ENCODE data around the gene METTL25B.

The METTL25B gene

DNA sequence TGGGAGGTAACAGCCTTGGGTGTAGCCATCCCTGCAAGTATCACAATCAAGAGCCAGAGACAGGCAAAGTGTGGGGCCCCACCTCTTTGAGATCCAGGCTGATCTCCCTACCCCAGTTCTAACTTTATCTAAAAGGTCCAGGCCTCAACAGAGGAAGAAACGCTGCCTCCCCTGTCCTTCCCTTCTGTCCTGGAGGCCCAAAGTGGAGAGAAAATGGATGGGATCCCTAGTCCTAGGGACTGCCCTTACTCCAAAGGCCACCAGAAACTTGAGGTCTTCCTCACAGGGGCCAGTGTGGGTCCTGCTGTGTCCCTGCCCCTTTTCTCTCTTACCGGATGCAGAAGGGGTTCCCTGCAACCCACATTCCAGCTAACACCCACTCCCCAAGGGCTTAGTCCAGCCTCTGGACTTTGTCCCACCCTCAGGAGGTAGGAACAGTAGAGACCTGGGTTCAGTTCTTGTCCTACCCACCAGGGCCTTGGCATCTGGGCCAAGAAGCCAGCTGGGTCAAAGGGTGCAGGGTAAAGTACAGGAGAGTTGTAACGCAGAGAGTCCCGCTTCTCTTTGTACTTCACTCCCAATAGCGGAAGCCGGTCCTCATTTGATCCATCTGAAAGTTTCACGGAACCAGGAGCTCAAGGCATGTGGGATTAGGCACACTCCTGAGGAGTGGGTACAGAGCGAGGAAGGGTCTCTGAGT, 21.3 kb downstream of the METTL25B start:
- H3K4me3 ChIP-seq (ENCODE audit: insufficient read depth, low read depth, low read length), result peak overlapping the region; percentile 72
- no peaks in the 10 kb centered on the region for H3K27me3 ChIP-seq (ENCODE audit: control insufficient read depth, insufficient read depth, low read length, poor library complexity, severe bottlenecking)
- H3K27ac ChIP-seq (ENCODE audit: insufficient read depth, low read depth, low read length, poor library complexity, severe bottlenecking), result peak overlapping the region; percentile 9
- no peaks in the 10 kb centered on the region for H3K36me3 ChIP-seq (ENCODE audit: control insufficient read depth, insufficient read depth, low read length)
- no peaks in the 10 kb centered on the region for H3K9me3 ChIP-seq (ENCODE audit: control insufficient read depth, low read length)
- H3K4me1 ChIP-seq (ENCODE audit: control insufficient read depth, insufficient read depth, low read length), result peaks cover 47% of the 10 kb centered on the region
- WGBS, 2 experiments, result 72 to 78% methylated on average over 8 of the region's 8 CpGs

- WGBS, 2 experiments, result 12 to 15% methylated on average over 5 of the region's 5 CpGs
- Histone ChIP-seq H3K4me3 (ENCODE audit: insufficient read depth, low read depth, low read length) (peak overlapping the region; percentile 72), H3K27ac (ENCODE audit: insufficient read depth, low read depth, low read length, poor library complexity, severe bottlenecking) (no peak overlapping the region), H3K4me1 (ENCODE audit: control insufficient read depth, insufficient read depth, low read length) (peaks cover 44% of the 10 kb centered on the region), H3K27me3 (ENCODE audit: control insufficient read depth, insufficient read depth, low read length, poor library complexity, severe bottlenecking) (no peaks in the 10 kb centered on the region), H3K9me3 (ENCODE audit: control insufficient read depth, low read length) (no peaks in the 10 kb centered on the region), H3K36me3 (ENCODE audit: control insufficient read depth, insufficient read depth, low read length) (no peaks in the 10 kb centered on the region)
Observed at GRCh38 chr1:156750191-156750672, 22.0 kb downstream of the METTL25B start.

GRCh38 chr1:156750711-156751450, 22.6 kb downstream of the METTL25B start:
- Histone ChIP-seq H3K4me3 (ENCODE audit: insufficient read depth, low read depth, low read length) (peak overlapping the region; percentile 72), H3K27me3 (ENCODE audit: control insufficient read depth, insufficient read depth, low read length, poor library complexity, severe bottlenecking) (no peaks in the 10 kb centered on the region), H3K36me3 (ENCODE audit: control insufficient read depth, insufficient read depth, low read length) (no peaks in the 10 kb centered on the region), H3K27ac (ENCODE audit: insufficient read depth, low read depth, low read length, poor library complexity, severe bottlenecking) (peak overlapping the region; percentile 2), H3K4me1 (ENCODE audit: control insufficient read depth, insufficient read depth, low read length) (peaks cover 38% of the 10 kb centered on the region), H3K9me3 (ENCODE audit: control insufficient read depth, low read length) (no peaks in the 10 kb centered on the region)
- 0 to 1% methylated on average over 64 of the region's 64 CpGs for WGBS, 2 experiments

- H3K4me1 ChIP-seq (ENCODE audit: control insufficient read depth, insufficient read depth, low read length), result peaks cover 33% of the 10 kb centered on the region
- peak within 1 kb of the TSS; percentile 72 for H3K4me3 ChIP-seq (ENCODE audit: insufficient read depth, low read depth, low read length)
- WGBS, 2 experiments, result 0% methylated on average over 47 to 48 of the region's 48 CpGs
- no peaks in the 10 kb centered on the region for H3K9me3 ChIP-seq (ENCODE audit: control insufficient read depth, low read length)
- H3K27me3 ChIP-seq (ENCODE audit: control insufficient read depth, insufficient read depth, low read length, poor library complexity, severe bottlenecking), result no peaks in the 10 kb centered on the region
- peak within 1 kb of the TSS; percentile 79 for H3K27ac ChIP-seq (ENCODE audit: insufficient read depth, low read depth, low read length, poor library complexity, severe bottlenecking)
- no peaks in the 10 kb centered on the region for H3K36me3 ChIP-seq (ENCODE audit: control insufficient read depth, insufficient read depth, low read length)
Observed at GRCh38 chr1:156751451-156751756, 23.1 kb downstream of the METTL25B start, which contains the start of gene HDGF. HDGF (minus strand) TSS chr1:156751675; CDS start chr1:156751429, 246 bp downstream.

DNA sequence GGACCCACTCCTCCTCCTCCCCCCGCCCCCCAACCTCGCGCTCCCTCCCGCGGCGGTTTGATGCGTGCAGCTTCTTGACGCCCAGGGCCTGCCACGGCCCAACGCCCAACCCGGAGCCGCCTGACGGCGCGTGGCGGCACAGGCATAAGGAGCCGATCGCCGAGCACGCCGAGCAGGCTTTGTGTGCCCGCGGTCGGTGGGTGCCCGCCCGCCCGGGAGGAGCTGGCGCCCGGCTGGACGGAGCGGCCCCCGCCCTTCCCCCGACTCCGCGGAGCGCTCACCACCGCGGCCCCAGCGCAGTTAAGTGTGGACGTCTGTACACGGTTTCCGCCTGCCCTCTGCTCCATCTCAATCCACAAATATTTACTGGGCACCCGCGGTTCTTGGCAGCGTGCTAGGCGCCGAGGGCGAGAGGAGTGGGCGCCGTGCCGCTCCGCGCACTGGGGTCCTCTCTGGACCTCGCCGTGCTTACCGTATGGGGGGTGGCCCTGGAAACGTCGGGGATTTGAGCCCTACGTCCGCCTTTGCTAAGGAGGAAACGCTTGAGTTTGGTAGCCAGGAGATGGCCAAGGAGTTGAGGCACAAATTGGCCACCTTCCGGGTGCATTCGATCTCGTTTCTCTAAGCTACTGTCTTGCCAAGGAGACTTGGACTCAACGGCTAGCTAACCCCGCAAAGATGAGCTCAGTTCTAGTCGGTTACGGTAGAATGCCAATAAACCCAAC, 23.6 kb downstream of the METTL25B start:
- H3K27ac ChIP-seq (ENCODE audit: insufficient read depth, low read depth, low read length, poor library complexity, severe bottlenecking), result peak overlapping the region; percentile 79
- H3K27me3 ChIP-seq (ENCODE audit: control insufficient read depth, insufficient read depth, low read length, poor library complexity, severe bottlenecking), result no peaks in the 10 kb centered on the region
- peak overlapping the region; percentile 72 for H3K4me3 ChIP-seq (ENCODE audit: insufficient read depth, low read depth, low read length)
- no peaks in the 10 kb centered on the region for H3K9me3 ChIP-seq (ENCODE audit: control insufficient read depth, low read length)
- no peaks in the 10 kb centered on the region for H3K36me3 ChIP-seq (ENCODE audit: control insufficient read depth, insufficient read depth, low read length)
- WGBS, 2 experiments, result 0% methylated on average over 68 of the region's 68 CpGs
- peaks cover 33% of the 10 kb centered on the region for H3K4me1 ChIP-seq (ENCODE audit: control insufficient read depth, insufficient read depth, low read length)

DNA sequence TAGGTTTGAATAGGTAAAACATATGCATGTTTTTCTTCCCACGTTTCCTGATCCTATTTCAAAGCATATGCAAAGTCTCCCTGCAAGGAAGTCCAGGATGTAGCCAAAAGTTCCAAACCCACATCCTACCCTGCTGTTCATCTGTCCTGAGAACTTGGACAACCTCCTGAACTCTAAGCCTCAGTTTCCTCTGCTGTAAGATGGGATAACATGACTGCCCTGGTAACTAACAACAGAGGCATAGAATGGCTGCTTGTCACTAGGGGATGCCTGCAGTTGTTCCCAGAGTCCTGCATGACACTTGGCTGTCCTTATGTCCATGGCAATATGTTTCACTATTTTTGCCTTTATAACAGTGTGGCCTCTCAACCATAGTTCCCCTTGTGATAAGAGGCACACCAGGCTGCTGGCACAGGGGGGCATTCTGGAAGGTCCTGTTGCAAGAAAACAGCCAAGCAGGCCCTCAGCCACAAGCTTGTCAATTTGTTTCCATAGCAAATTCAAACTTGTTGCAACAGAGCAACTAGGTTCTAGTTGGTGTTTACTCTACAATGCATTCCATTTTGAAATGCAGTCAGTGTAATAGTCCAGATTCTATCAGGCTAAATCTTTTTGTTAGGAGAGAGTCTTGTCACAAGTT, 24.7 kb downstream of the METTL25B start:
- Histone ChIP-seq H3K9me3 (ENCODE audit: control insufficient read depth, low read length) (no peaks in the 10 kb centered on the region), H3K4me3 (ENCODE audit: insufficient read depth, low read depth, low read length) (peak overlapping the region; percentile 72), H3K36me3 (ENCODE audit: control insufficient read depth, insufficient read depth, low read length) (no peaks in the 10 kb centered on the region), H3K4me1 (ENCODE audit: control insufficient read depth, insufficient read depth, low read length) (peaks cover 26% of the 10 kb centered on the region), H3K27ac (ENCODE audit: insufficient read depth, low read depth, low read length, poor library complexity, severe bottlenecking) (no peak overlapping the region), H3K27me3 (ENCODE audit: control insufficient read depth, insufficient read depth, low read length, poor library complexity, severe bottlenecking) (no peaks in the 10 kb centered on the region)
- 60 to 85% methylated on average over 1 of the region's 1 CpG for WGBS, 2 experiments

GRCh38 chr1:156754219-156754618, 25.9 kb downstream of the METTL25B start:
- Histone ChIP-seq H3K27ac (ENCODE audit: insufficient read depth, low read depth, low read length, poor library complexity, severe bottlenecking) (no peak overlapping the region), H3K9me3 (ENCODE audit: control insufficient read depth, low read length) (no peaks in the 10 kb centered on the region), H3K36me3 (ENCODE audit: control insufficient read depth, insufficient read depth, low read length) (no peaks in the 10 kb centered on the region), H3K4me1 (ENCODE audit: control insufficient read depth, insufficient read depth, low read length) (peaks cover 13% of the 10 kb centered on the region), H3K27me3 (ENCODE audit: control insufficient read depth, insufficient read depth, low read length, poor library complexity, severe bottlenecking) (no peaks in the 10 kb centered on the region), H3K4me3 (ENCODE audit: insufficient read depth, low read depth, low read length) (no peak overlapping the region)
- WGBS, 2 experiments, result 91 to 93% methylated on average over 8 of the region's 8 CpGs

GRCh38 chr1:156755527-156755950, 27.3 kb downstream of the METTL25B start:
- no peaks in the 10 kb centered on the region for H3K9me3 ChIP-seq (ENCODE audit: control insufficient read depth, low read length)
- no peaks in the 10 kb centered on the region for H3K36me3 ChIP-seq (ENCODE audit: control insufficient read depth, insufficient read depth, low read length)
- no peak overlapping the region for H3K27ac ChIP-seq (ENCODE audit: insufficient read depth, low read depth, low read length, poor library complexity, severe bottlenecking)
- WGBS, 2 experiments, result 93 to 94% methylated on average over 5 of the region's 5 CpGs
- no peaks in the 10 kb centered on the region for H3K27me3 ChIP-seq (ENCODE audit: control insufficient read depth, insufficient read depth, low read length, poor library complexity, severe bottlenecking)
- no peak overlapping the region for H3K4me3 ChIP-seq (ENCODE audit: insufficient read depth, low read depth, low read length)
- H3K4me1 ChIP-seq (ENCODE audit: control insufficient read depth, insufficient read depth, low read length), result peaks cover 11% of the 10 kb centered on the region

DNA sequence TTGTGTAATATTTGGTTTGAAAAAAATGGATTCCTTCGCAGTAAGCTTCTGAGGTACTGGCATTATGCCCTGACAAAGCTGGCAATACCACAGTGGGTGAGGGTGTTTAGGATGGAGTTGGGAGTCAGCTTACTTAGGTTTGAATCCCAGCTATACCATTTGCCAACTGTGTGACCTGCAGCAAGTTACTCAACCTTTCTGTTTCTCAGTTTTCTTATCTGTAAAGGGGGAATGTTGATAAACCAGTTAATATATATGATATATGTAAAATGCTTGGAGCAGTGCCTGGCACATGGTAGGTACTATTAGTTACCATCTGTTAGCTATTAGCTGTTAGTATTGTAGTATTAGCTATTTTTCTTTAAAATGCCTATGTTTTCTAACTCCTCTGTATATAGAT, 28.1 kb downstream of the METTL25B start:
- Histone ChIP-seq H3K27me3 (ENCODE audit: control insufficient read depth, insufficient read depth, low read length, poor library complexity, severe bottlenecking) (no peaks in the 10 kb centered on the region), H3K4me3 (ENCODE audit: insufficient read depth, low read depth, low read length) (no peak overlapping the region), H3K9me3 (ENCODE audit: control insufficient read depth, low read length) (no peaks in the 10 kb centered on the region), H3K36me3 (ENCODE audit: control insufficient read depth, insufficient read depth, low read length) (no peaks in the 10 kb centered on the region), H3K27ac (ENCODE audit: insufficient read depth, low read depth, low read length, poor library complexity, severe bottlenecking) (no peak overlapping the region), H3K4me1 (ENCODE audit: control insufficient read depth, insufficient read depth, low read length) (peaks cover 13% of the 10 kb centered on the region)
- 100% methylated on average over 1 of the region's 1 CpG for WGBS, 2 experiments

Measured in ectodermal cell (in vitro differentiated cells).